HG02588 (cell line): Measurements from ENCODE around the gene SIPA1.

Source experiments
- ATAC-seq: cut with Tn5 transposase; IDR thresholded peaks from one replicate; pipeline ENCODE4 v1.9.1; 2021; ENCODE audit warnings: mild to moderate bottlenecking, moderate library complexity; ENCODE audit not compliant: unreplicated experiment

Gene SIPA1

GRCh38 chr11:65642014-65642671, 4.2 kb downstream of the SIPA1 start:
- ATAC-seq = no peak

GRCh38 chr11:65643971-65644370, 6.1 kb downstream of the SIPA1 start:
- no peak for ATAC-seq

- ATAC-seq = no peak
These were observed 6.9 kb downstream of the SIPA1 start for GRCh38 chr11:65644837-65645236.

- ATAC-seq = no peak
These were observed 7.8 kb downstream of the SIPA1 start for GRCh38 chr11:65645710-65646109.

GRCh38 chr11:65646288-65646957, 8.5 kb downstream of the SIPA1 start:
- no peak for ATAC-seq

GRCh38 chr11:65646958-65647701, 9.2 kb downstream of the SIPA1 start:
- ATAC-seq = no peak

GRCh38 chr11:65648997-65649493, 11.1 kb downstream of the SIPA1 start:
- no peak for ATAC-seq

- ATAC-seq = no peak
These were observed 12.0 kb downstream of the SIPA1 start for GRCh38 chr11:65649656-65650546.

GRCh38 chr11:65650547-65651338, 12.8 kb downstream of the SIPA1 start:
- ATAC-seq = no peak

GRCh38 chr11:65651339-65651588, 13.4 kb downstream of the SIPA1 start:
- no peak for ATAC-seq

- ATAC-seq = no peak
These were observed 13.9 kb downstream of the SIPA1 start for GRCh38 chr11:65651589-65652510.

- ATAC-seq = peak; percentile 79
These were observed 14.8 kb downstream of the SIPA1 start for GRCh38 chr11:65652511-65653228.

GRCh38 chr11:65653229-65654225, 15.6 kb downstream of the SIPA1 start:
- no peak for ATAC-seq

- no peak for ATAC-seq
These were observed 16.8 kb downstream of the SIPA1 start for GRCh38 chr11:65654375-65655349.

GRCh38 chr11:65655570-65656332, 17.9 kb downstream of the SIPA1 start:
- ATAC-seq = no peak
